ENCODE data around the gene SLC4A8.

DNA sequence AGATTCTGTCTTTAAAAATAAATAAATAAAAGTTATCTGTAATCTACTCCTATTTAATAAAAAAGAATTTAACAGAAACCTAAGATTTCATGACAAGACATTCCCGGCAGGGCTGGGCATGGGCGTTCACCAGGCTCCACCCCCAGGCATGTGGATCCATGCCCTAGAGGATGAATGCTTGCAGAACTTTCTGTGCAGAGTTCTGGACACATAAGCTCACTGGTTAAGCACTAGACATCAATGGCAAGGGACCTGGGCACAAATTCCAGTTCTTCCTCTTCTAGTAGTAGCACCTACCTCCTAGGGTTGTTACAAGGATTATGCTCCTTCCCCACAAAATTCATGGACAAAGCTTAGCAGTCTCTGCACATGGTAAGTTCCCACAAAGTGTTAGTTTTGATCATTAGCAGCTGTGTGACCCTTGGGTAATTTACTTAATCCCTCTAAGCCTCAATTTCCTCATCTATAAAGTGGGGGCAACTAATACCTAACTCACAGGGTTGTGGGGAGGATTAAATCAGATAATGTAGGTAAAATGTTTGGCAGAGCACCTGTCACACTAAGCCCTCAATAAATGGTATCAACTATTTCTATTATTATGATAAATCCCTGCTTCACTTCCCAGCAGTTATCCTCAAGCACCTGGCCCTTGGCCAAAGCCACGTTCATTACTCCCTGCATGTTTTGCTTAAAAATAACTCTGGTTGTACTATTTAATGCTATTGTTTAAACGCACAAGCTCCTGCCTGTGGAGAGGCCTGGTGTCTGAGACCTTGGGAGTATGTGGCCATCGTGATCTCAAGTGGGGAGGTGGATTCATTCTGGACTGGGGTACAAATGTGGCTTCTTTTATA, 43.2 kb upstream of the SLC4A8 start:
- TF ChIP-seq, protein P1, sequence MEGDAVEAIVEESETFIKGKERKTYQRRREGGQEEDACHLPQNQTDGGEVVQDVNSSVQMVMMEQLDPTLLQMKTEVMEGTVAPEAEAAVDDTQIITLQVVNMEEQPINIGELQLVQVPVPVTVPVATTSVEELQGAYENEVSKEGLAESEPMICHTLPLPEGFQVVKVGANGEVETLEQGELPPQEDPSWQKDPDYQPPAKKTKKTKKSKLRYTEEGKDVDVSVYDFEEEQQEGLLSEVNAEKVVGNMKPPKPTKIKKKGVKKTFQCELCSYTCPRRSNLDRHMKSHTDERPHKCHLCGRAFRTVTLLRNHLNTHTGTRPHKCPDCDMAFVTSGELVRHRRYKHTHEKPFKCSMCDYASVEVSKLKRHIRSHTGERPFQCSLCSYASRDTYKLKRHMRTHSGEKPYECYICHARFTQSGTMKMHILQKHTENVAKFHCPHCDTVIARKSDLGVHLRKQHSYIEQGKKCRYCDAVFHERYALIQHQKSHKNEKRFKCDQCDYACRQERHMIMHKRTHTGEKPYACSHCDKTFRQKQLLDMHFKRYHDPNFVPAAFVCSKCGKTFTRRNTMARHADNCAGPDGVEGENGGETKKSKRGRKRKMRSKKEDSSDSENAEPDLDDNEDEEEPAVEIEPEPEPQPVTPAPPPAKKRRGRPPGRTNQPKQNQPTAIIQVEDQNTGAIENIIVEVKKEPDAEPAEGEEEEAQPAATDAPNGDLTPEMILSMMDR (IDR thresholded peaks at IDR 0.05; ENCODE audit: low read depth, low read length, poor library complexity, severe bottlenecking), result no peak
- no peak for TF ChIP-seq EZH2phosphoT487 (IDR thresholded peaks at IDR 0.05; ENCODE audit: borderline replicate concordance, low read length)

Data from DOHH2 (cell line).